H1 (cell line): ENCODE measurements around the gene AAGAB. TPM values are rescaled to one million over a fixed set of nuclear protein-coding genes. Genes with fewer than 3 reads are reported as not detected.

Experiments
- CEBPB ChIP-seq: IDR thresholded peaks from 2 replicates; pipeline ENCODE4 v1.6.1; 2012; ENCODE audit warnings: low read depth, low read length
- TAF7 ChIP-seq: optimal IDR thresholded peaks from 2 replicates; pipeline ENCODE3; 2011; ENCODE audit warnings: low read depth, mild to moderate bottlenecking, inconsistent platforms, low read length, moderate library complexity, borderline replicate concordance
- TCF12 ChIP-seq: IDR thresholded peaks from 2 replicates; pipeline ENCODE4 v1.6.1; 2011; ENCODE audit warnings: low read depth, mild to moderate bottlenecking, low read length
- polyA plus RNA-seq, 7 experiments: library from polyadenylated mRNA; depleted of rRNA in 3 of 7; stranded (reverse) in 5 of 7; unstranded in 2 of 7; fragments of >200 nt in 5 of 7; fragments of 200-250 nt in 2 of 7; gene quantifications; 1 replicate in 5 of 7; 2 replicates in 1 of 7; 4 replicates in 1 of 7; pipeline versions ENCODE4 v1.2.1 to v1.2.3, GENCODE V29; 2011 to 2013; ENCODE audit warnings: missing spikeins in 2 of 7, mixed read lengths in 2 of 7
- total RNA-seq: library from RNA; stranded (reverse); fragmentation: NEBNext Ultra II Directional; extraction: Animal tissue kit (Norgen Biotek cat#: 25700); gene quantifications from 2 replicates; pipeline ENCODE4 v1.2.1, GENCODE V29; 2021
- TF ChIP-seq, protein P1 (sequence below): fragments of 300-600 bp; sonication (generic); IDR thresholded peaks from 2 replicates; pipeline ENCODE4 v1.7.1; 2012; ENCODE audit warnings: low read length, moderate library complexity, mild to moderate bottlenecking, inconsistent platforms; ENCODE audit not compliant: insufficient replicate concordance
- TF ChIP-seq, protein P2 (sequence below): IDR thresholded peaks from 2 replicates; pipeline ENCODE4 v1.6.1; 2011; ENCODE audit warnings: low read length, improper control_type of control experiment

The AAGAB gene
- total and polyA plus RNA-seq, 2 of the 8 experiments (the other 6 are each of a cell fraction or from before 2014, with no cell fraction given) = 20.1 to 45.9 TPM

DNA sequence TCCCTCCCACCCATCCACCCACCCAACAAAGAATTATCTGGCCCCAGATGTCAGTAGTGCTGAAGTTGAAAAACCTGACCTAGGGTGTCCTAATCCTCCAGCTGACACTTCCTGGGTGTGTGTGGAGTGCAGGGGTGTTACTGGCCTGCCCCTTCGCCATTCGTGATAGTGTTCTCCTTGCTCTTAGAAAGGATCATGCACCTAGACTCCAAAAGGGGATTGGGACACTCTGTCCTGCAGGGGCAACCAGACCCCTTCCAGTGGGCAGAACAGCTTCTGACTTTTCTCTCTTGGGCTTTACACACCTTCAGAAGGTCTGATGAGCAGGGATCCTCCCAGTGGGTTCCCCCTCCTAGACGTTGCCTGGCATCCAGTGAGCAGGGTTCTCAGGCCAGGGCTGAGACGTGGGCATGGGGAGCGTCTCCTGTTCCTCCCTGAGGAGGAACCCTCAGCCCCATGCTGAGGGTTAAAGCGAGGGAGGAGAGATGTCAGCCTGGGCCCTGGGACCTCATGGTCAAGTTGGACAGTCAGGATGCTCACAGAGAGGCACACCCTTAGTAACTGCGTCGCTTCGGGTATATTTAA is 75.0 kb downstream of the AAGAB start (continued):
- TF ChIP-seq, protein P1, sequence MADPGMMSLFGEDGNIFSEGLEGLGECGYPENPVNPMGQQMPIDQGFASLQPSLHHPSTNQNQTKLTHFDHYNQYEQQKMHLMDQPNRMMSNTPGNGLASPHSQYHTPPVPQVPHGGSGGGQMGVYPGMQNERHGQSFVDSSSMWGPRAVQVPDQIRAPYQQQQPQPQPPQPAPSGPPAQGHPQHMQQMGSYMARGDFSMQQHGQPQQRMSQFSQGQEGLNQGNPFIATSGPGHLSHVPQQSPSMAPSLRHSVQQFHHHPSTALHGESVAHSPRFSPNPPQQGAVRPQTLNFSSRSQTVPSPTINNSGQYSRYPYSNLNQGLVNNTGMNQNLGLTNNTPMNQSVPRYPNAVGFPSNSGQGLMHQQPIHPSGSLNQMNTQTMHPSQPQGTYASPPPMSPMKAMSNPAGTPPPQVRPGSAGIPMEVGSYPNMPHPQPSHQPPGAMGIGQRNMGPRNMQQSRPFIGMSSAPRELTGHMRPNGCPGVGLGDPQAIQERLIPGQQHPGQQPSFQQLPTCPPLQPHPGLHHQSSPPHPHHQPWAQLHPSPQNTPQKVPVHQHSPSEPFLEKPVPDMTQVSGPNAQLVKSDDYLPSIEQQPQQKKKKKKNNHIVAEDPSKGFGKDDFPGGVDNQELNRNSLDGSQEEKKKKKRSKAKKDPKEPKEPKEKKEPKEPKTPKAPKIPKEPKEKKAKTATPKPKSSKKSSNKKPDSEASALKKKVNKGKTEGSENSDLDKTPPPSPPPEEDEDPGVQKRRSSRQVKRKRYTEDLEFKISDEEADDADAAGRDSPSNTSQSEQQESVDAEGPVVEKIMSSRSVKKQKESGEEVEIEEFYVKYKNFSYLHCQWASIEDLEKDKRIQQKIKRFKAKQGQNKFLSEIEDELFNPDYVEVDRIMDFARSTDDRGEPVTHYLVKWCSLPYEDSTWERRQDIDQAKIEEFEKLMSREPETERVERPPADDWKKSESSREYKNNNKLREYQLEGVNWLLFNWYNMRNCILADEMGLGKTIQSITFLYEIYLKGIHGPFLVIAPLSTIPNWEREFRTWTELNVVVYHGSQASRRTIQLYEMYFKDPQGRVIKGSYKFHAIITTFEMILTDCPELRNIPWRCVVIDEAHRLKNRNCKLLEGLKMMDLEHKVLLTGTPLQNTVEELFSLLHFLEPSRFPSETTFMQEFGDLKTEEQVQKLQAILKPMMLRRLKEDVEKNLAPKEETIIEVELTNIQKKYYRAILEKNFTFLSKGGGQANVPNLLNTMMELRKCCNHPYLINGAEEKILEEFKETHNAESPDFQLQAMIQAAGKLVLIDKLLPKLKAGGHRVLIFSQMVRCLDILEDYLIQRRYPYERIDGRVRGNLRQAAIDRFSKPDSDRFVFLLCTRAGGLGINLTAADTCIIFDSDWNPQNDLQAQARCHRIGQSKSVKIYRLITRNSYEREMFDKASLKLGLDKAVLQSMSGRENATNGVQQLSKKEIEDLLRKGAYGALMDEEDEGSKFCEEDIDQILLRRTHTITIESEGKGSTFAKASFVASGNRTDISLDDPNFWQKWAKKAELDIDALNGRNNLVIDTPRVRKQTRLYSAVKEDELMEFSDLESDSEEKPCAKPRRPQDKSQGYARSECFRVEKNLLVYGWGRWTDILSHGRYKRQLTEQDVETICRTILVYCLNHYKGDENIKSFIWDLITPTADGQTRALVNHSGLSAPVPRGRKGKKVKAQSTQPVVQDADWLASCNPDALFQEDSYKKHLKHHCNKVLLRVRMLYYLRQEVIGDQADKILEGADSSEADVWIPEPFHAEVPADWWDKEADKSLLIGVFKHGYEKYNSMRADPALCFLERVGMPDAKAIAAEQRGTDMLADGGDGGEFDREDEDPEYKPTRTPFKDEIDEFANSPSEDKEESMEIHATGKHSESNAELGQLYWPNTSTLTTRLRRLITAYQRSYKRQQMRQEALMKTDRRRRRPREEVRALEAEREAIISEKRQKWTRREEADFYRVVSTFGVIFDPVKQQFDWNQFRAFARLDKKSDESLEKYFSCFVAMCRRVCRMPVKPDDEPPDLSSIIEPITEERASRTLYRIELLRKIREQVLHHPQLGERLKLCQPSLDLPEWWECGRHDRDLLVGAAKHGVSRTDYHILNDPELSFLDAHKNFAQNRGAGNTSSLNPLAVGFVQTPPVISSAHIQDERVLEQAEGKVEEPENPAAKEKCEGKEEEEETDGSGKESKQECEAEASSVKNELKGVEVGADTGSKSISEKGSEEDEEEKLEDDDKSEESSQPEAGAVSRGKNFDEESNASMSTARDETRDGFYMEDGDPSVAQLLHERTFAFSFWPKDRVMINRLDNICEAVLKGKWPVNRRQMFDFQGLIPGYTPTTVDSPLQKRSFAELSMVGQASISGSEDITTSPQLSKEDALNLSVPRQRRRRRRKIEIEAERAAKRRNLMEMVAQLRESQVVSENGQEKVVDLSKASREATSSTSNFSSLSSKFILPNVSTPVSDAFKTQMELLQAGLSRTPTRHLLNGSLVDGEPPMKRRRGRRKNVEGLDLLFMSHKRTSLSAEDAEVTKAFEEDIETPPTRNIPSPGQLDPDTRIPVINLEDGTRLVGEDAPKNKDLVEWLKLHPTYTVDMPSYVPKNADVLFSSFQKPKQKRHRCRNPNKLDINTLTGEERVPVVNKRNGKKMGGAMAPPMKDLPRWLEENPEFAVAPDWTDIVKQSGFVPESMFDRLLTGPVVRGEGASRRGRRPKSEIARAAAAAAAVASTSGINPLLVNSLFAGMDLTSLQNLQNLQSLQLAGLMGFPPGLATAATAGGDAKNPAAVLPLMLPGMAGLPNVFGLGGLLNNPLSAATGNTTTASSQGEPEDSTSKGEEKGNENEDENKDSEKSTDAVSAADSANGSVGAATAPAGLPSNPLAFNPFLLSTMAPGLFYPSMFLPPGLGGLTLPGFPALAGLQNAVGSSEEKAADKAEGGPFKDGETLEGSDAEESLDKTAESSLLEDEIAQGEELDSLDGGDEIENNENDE = no peak
- TF ChIP-seq, protein P2, sequence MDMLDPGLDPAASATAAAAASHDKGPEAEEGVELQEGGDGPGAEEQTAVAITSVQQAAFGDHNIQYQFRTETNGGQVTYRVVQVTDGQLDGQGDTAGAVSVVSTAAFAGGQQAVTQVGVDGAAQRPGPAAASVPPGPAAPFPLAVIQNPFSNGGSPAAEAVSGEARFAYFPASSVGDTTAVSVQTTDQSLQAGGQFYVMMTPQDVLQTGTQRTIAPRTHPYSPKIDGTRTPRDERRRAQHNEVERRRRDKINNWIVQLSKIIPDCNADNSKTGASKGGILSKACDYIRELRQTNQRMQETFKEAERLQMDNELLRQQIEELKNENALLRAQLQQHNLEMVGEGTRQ = no peak
- no peak for TF ChIP-seq TAF7
- TF ChIP-seq TCF12 = no peak
- no peak for TF ChIP-seq CEBPB
- TF ChIP-seq, all 59 proteins: peak for 0
